Activated naive CD4-positive, alpha-beta T cell treated with anti-CD3 and anti-CD28 coated beads for 36 hours (primary cell): ENCODE data around the gene INPP5K. TPM values are rescaled to one million over a fixed set of nuclear protein-coding genes. Genes with fewer than 3 reads are reported as not detected.
"Not testable (repeated sequence)": the region's sequence is repeated elsewhere in the genome, so short reads cannot be mapped to it uniquely, and the experiment has no call there.

Experiments used
- CTCF ChIA-PET: fragments of 350-600 bp; sonication (Branson Sonifier 250); formaldehyde crosslinking; loops from one replicate; lab custom pipeline; 2021; ENCODE audit warnings: antibody characterized with exemption; lab: Charles Lee
- DNase-seq: peaks from one replicate; pipeline ENCODE4 v3.0.0-alpha.2; 2020
- H3K27ac Mint-ChIP-seq: one replicate; pipeline ENCODE4 v1.8.0; 2021; ENCODE audit warnings: mild to moderate bottlenecking, mixed read lengths
- H3K27me3 Mint-ChIP-seq: one replicate; pipeline ENCODE4 v1.8.0; 2021; ENCODE audit warnings: low read depth, mixed read lengths
- H3K36me3 Mint-ChIP-seq: one replicate; pipeline ENCODE4 v1.8.0; 2021; ENCODE audit warnings: low read depth, mixed read lengths
- H3K4me1 Mint-ChIP-seq: one replicate; pipeline ENCODE4 v1.8.0; 2021; ENCODE audit warnings: low read depth, mixed read lengths
- H3K4me3 Mint-ChIP-seq: one replicate; pipeline ENCODE4 v1.8.0; 2021; ENCODE audit warnings: mild to moderate bottlenecking, moderate library complexity, mixed read lengths
- H3K9me3 Mint-ChIP-seq: one replicate; pipeline ENCODE4 v1.8.0; 2021; ENCODE audit warnings: mixed read lengths
- intact Hi-C: fragments of 100-400 bp; cut with micrococcal nuclease; formaldehyde crosslinking; loops from one replicate; pipeline ENCODE4 v1.15.1; 2023
- total RNA-seq, 2 experiments: library from RNA; stranded (reverse); gene quantifications; one replicate each; pipeline ENCODE4 v1.2.3, GENCODE V29; 2021

Gene INPP5K
- total RNA-seq, result 10 to 100 TPM; 17.1 to 18.2 TPM

- peak; percentile 98 for DNase-seq
- Mint-ChIP-seq H3K36me3 (peaks cover 3% of the 10 kb centered on the region), H3K27ac (peak within 1 kb of the TSS; percentile 54), H3K4me1 (peaks cover 26% of the 10 kb centered on the region), H3K4me3 (peak within 1 kb of the TSS; percentile 80), H3K9me3 (no peaks in the 10 kb centered on the region), H3K27me3 (no peaks in the 10 kb centered on the region)
- intact Hi-C loops, result loop anchor here (1.0 to 2.0 kb wide), 6 partner anchors 28 to 200 kb away; partner anchors contain the start of genes CRK, PITPNA, SLC43A2 and YWHAE
- CTCF ChIA-PET, result interaction anchor here (0.6 to 2.6 kb wide), 8 partner anchors 11 to 261 kb away, joined by 3 to 12 read pairs (median 6); no protein-coding TSS in a partner anchor
These were observed at the start of gene INPP5K for GRCh38 chr17:1516388-1517161. TSS of gene INPP5K (minus strand) at chr17:1516612. CDS start at chr17:1516499, 113 bp downstream.

DNA sequence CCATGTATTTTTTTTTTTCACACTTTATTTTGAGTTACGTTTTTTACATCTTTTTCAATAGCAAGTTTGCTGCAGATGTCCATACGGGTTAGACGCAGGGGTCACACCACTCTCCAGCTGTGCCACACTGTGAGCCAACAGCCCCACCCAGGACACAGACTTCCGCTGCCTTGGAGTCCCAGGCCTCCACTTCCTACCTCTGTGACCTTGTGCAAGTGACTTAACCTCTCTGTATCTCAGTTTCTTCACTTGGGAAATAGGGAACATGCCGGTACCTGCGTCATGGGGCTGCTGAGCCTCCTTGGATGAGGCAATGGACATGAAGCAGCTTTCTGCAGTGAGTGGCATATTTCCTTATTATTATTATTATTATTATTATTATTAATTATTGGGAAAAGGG lies 49.5 kb upstream of the INPP5K start:
- intact Hi-C loops, result loop anchor here (2.0 to 10.0 kb wide), 3 partner anchors 63 to 263 kb away; partner anchors contain the start of genes SLC43A2, SMYD4 and TLCD2
- Mint-ChIP-seq H3K36me3 (no peaks in the 10 kb centered on the region), H3K27ac (no peak overlapping the region), H3K4me1 (peaks cover 36% of the 10 kb centered on the region), H3K9me3 (no peaks in the 10 kb centered on the region), H3K27me3 (no peaks in the 10 kb centered on the region), H3K4me3 (no peak overlapping the region)
- DNase-seq, result no peak
- CTCF ChIA-PET, result interaction anchor here (0.7 kb wide), 1 partner anchor 64 kb away, joined by 3 read pairs; no protein-coding TSS in a partner anchor

DNA sequence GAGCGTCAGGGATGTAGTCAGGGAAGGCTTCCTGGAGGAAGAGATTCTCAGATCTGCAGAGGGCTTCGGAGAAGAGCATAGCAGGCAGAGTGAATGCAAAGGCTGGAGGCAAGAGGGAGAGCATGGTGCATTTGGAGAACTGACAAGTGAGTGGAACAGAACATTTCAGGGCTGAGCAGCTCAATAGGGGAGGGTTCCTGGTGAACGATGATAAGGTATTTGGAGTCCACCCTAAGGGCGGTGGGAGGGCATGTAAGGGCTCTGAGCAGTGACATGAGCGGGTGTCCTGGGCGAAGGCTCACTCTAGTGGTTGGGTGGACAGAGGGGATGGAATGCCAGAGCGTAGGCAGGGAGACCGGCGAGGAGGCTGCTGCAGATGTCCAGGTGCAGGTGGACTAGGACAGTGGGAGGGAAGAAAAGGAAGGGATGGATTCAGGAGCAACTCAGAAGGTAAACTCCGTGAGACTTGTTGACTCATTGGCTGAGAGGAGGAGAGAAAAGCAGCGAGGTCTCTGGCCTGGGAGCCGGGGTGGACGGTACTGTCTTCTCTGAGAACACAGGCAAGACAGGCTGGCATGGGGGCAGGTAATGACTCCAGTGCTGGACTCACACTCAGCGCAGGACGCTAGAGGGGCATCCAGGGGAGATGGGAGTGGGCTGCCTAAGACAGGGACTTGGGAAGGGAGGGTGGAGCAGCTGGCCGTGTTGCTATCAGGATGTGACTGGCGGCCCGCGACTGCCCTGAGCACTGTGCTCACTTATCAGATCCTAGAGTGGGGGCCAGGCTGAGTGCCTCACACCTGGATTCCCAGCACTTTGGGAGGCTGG lies 47.6 kb upstream of the INPP5K start:
- H3K27ac Mint-ChIP-seq, result no peak overlapping the region
- no peak for DNase-seq
- no peaks in the 10 kb centered on the region for H3K9me3 Mint-ChIP-seq
- H3K36me3 Mint-ChIP-seq, result no peaks in the 10 kb centered on the region
- intact Hi-C loops, result loop anchor here (2.0 to 10.0 kb wide), 4 partner anchors 47 to 151 kb away; partner anchors contain the start of genes CRK, INPP5K, RILP and TLCD2
- H3K4me1 Mint-ChIP-seq, result peaks cover 45% of the 10 kb centered on the region
- H3K27me3 Mint-ChIP-seq, result no peaks in the 10 kb centered on the region
- CTCF ChIA-PET, result no interaction called here
- H3K4me3 Mint-ChIP-seq, result peak overlapping the region; percentile 56

DNA sequence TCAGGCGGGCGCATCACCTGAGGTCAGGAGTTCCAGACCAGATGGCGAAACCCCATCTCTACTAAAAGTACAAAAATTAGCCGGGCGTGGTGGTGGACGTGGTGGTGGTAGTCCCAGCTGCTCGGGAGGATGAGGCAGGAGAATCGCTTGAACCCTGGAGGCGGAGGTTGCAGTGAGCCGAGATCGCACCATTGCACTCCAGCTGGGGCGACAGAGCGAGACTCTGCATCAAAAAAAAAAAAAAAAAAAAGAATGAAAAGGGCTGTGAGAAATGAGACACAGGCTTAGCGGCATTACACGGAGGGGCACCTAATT lies 47.0 kb upstream of the INPP5K start:
- H3K9me3 Mint-ChIP-seq, result not testable (repeated sequence)
- peaks cover 49% of the 10 kb centered on the region for H3K4me1 Mint-ChIP-seq

GRCh38 chr17:1562176-1562643 lies 45.8 kb upstream of the INPP5K start:
- H3K9me3 Mint-ChIP-seq, result no peaks in the 10 kb centered on the region
- H3K4me1 Mint-ChIP-seq, result peaks cover 43% of the 10 kb centered on the region
- CTCF ChIA-PET, result no interaction called here
- intact Hi-C loops, result loop anchor here (2.0 to 10.0 kb wide), 4 partner anchors 45 to 153 kb away; partner anchors contain the start of genes CRK, INPP5K, RILP and TLCD2
- H3K36me3 Mint-ChIP-seq, result peaks cover 1% of the 10 kb centered on the region
- no peak for DNase-seq
- H3K27me3 Mint-ChIP-seq, result no peaks in the 10 kb centered on the region
- peak overlapping the region; percentile 82 for H3K4me3 Mint-ChIP-seq
- no peak overlapping the region for H3K27ac Mint-ChIP-seq

More for the DNA sequence above, 47.0 kb upstream of the INPP5K start:
- H3K27me3 Mint-ChIP-seq, H3K36me3 Mint-ChIP-seq, CTCF ChIA-PET, DNase-seq, H3K27ac Mint-ChIP-seq: not testable (repeated sequence)
- intact Hi-C loops, result loop anchor here (2.0 to 10.0 kb wide), 4 partner anchors 47 to 151 kb away; partner anchors contain the start of genes CRK, INPP5K, RILP and TLCD2
- peak overlapping the region; percentile 56 for H3K4me3 Mint-ChIP-seq

GRCh38 chr17:1561420-1562175 lies 45.2 kb upstream of the INPP5K start:
- Mint-ChIP-seq H3K4me3 (peak overlapping the region; percentile 82), H3K36me3 (peaks cover 1% of the 10 kb centered on the region), H3K9me3 (no peaks in the 10 kb centered on the region), H3K4me1 (peaks cover 41% of the 10 kb centered on the region), H3K27ac (peak overlapping the region; percentile 71), H3K27me3 (no peaks in the 10 kb centered on the region)
- CTCF ChIA-PET, result interaction anchor here (0.6 to 1.0 kb wide), 3 partner anchors 10 to 57 kb away, joined by 3 to 5 read pairs (median 4); no protein-coding TSS in a partner anchor
- peak; percentile 34 for DNase-seq
- intact Hi-C loops, result loop anchor here (2.0 to 10.0 kb wide), 4 partner anchors 45 to 153 kb away; partner anchors contain the start of genes CRK, INPP5K, RILP and TLCD2

DNA sequence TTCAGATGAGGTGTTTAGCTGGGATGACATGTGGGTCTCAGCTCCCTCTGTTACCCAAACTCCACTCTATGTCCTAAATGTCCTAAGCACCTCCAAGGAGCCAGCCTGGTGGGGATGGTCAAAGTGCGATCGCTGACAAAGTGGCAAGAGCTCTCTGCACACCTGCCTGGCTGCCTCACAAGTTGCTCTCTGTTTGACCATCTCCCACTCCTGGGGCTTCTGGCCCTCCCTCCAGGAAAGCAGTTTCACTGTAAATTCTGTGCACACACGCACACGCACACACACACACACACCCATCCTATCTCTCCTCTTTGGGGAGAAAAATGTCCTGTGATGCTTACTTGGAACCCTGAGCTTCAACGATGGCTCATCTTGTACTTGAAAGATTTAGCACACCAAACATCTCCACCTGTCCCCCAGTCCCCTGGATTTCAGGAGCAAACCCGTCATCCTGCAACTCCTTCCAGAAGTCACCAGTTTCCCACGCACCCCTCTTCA lies 44.5 kb upstream of the INPP5K start:
- CTCF ChIA-PET, result interaction anchor here (0.6 to 1.0 kb wide), 3 partner anchors 10 to 56 kb away, joined by 3 to 5 read pairs (median 4); no protein-coding TSS in a partner anchor
- Mint-ChIP-seq H3K27me3 (no peaks in the 10 kb centered on the region), H3K36me3 (peaks cover 1% of the 10 kb centered on the region), H3K4me1 (peaks cover 36% of the 10 kb centered on the region), H3K4me3 (peak overlapping the region; percentile 82), H3K27ac (peak overlapping the region; percentile 71), H3K9me3 (no peaks in the 10 kb centered on the region)
- intact Hi-C loops, result loop anchor here (5.0 to 10.0 kb wide), 2 partner anchors 104 to 154 kb away; partner anchors contain the start of genes CRK and TLCD2
- DNase-seq, result no peak

DNA sequence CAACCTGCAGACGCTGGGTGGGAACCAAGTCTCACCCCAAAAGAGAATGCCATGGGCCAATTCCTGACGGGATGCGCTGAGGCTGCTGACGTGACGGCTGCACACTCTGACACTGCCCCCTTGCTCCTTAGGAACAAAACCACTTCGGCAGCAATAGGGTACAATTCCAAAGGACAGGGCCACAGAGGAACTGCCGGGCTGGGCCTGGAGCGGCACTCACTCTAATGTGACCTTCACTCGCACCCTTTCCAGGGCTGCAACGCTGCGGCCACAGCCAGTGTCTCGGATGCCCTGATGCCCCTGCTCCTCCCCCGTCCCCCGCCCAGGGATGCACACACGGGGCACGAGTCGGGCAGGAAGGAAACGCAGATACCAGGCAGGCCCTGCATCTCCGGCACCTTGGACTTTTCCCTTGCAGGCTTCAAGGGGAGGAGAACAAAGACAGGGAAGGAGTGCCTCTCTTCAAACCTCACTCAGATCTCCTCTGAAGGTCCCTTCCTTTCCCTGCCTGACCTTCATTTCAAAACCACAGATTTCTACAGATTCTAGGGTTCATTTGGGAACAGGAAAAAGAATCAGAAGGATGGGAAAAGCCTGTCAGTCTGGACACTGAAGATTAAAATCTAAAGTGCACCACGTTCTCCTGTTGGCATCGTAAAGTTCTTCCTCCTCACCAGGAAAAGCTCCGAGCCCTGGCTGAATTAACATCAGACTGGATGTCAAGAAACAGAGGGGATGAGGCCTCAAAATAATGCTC lies 43.9 kb upstream of the INPP5K start:
- Mint-ChIP-seq H3K4me3 (no peak overlapping the region), H3K9me3 (no peaks in the 10 kb centered on the region), H3K4me1 (peaks cover 33% of the 10 kb centered on the region), H3K36me3 (peaks cover 1% of the 10 kb centered on the region), H3K27me3 (no peaks in the 10 kb centered on the region), H3K27ac (no peak overlapping the region)
- CTCF ChIA-PET, result no interaction called here
- DNase-seq, result no peak
- intact Hi-C loops, result loop anchor here (5.0 to 10.0 kb wide), 2 partner anchors 103 to 155 kb away; partner anchors contain the start of genes CRK and TLCD2

GRCh38 chr17:1559047-1560043 lies 42.9 kb upstream of the INPP5K start:
- Mint-ChIP-seq H3K9me3 (no peaks in the 10 kb centered on the region), H3K27ac (no peak overlapping the region), H3K36me3 (peaks cover 1% of the 10 kb centered on the region), H3K27me3 (no peaks in the 10 kb centered on the region), H3K4me1 (peaks cover 33% of the 10 kb centered on the region), H3K4me3 (no peak overlapping the region)
- CTCF ChIA-PET, result no interaction called here
- intact Hi-C loops, result loop anchor here (5.0 to 10.0 kb wide), 2 partner anchors 102 to 155 kb away; partner anchors contain the start of genes CRK and TLCD2
- DNase-seq, result no peak

DNA sequence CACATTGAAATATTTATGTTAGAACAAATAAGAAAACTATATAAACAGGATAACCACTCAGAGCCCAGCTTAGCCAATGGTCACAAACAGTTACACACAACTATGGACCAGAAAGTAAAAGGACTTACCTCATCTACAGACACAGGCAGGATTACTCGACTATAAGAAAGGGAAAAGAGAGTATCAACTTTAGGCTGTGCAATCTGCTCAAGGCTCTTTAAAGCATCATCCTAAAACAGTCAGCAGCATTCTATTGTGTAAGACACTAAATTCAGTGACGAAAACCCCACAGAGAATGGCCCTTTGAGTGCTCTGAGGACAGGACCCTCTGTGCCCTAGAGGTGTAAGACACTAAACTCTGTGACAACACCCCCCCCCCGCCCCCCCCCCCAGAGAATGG lies 42.0 kb upstream of the INPP5K start:
- H3K27me3 Mint-ChIP-seq, result no peaks in the 10 kb centered on the region
- H3K27ac Mint-ChIP-seq, result no peak overlapping the region
- no peak for DNase-seq
- intact Hi-C loops, result no loop called here
- H3K4me1 Mint-ChIP-seq, result peaks cover 28% of the 10 kb centered on the region
- CTCF ChIA-PET, result interaction anchor here (1.5 kb wide), 1 partner anchor 10 kb away, joined by 7 read pairs; no protein-coding TSS in a partner anchor
- H3K36me3 Mint-ChIP-seq, result peaks cover 1% of the 10 kb centered on the region
- H3K9me3 Mint-ChIP-seq, result no peaks in the 10 kb centered on the region
- no peak overlapping the region for H3K4me3 Mint-ChIP-seq
